CD8-positive, alpha-beta memory T cell (primary cell): ENCODE results near the gene RNF167. TPM values are rescaled to one million over a fixed set of nuclear protein-coding genes. Genes with fewer than 3 reads are reported as not detected.

Experiments
- CTCF ChIA-PET: fragments of 350-600 bp; sonication (Branson Sonifier 250); formaldehyde crosslinking; loops from one replicate; lab custom pipeline; 2021; ENCODE audit warnings: antibody characterized with exemption; lab: Charles Lee
- POLR2A ChIA-PET: fragments of 350-600 bp; sonication (Branson Sonifier 250); formaldehyde crosslinking; loops from one replicate; lab custom pipeline; 2021; ENCODE audit warnings: antibody characterized with exemption; lab: Charles Lee
- DNase-seq, 5 donors: peaks; one replicate each; pipeline versions ENCODE4 v3.0.0 to v3.0.0-alpha.2; 2020 to 2022; ENCODE audit warnings: mixed read lengths in 1 of 5
- H3K27ac ChIP-seq: one replicate; pipeline ENCODE4 v1.7.0; 2013; ENCODE audit warnings: low read depth, mild to moderate bottlenecking, low read length, moderate library complexity
- H3K27me3 ChIP-seq: 2 replicates; pipeline ENCODE4 v1.7.0; 2013; ENCODE audit warnings: low read length, mild to moderate bottlenecking; ENCODE audit not compliant: insufficient read depth, poor library complexity, severe bottlenecking
- H3K36me3 ChIP-seq: 2 replicates; pipeline ENCODE4 v1.7.0; 2013; ENCODE audit warnings: mild to moderate bottlenecking, low read length, moderate library complexity; ENCODE audit not compliant: insufficient read depth
- H3K4me1 ChIP-seq: 2 replicates; pipeline ENCODE4 v1.7.0; 2013; ENCODE audit warnings: mild to moderate bottlenecking, low read length, moderate library complexity; ENCODE audit not compliant: insufficient read depth
- H3K4me3 ChIP-seq: 2 replicates; pipeline ENCODE4 v1.7.0; 2013; ENCODE audit warnings: mild to moderate bottlenecking, low read length
- H3K9me3 ChIP-seq: 2 replicates; pipeline ENCODE4 v1.7.0; 2013; ENCODE audit warnings: mild to moderate bottlenecking, low read length
- H3K27ac Mint-ChIP-seq, 8 donors: one replicate each; pipeline ENCODE4 v1.8.0; 2020 to 2021; ENCODE audit warnings: mixed read lengths in 8 of 8, mild to moderate bottlenecking in 6 of 8, inconsistent platforms in 3 of 8, moderate library complexity in 3 of 8
- H3K27me3 Mint-ChIP-seq, 2 donors: one replicate each; pipeline ENCODE4 v1.8.0; 2020 to 2021; ENCODE audit warnings: mixed read lengths in 2 of 2, mild to moderate bottlenecking in 1 of 2, moderate library complexity in 1 of 2
- H3K36me3 Mint-ChIP-seq, 3 donors: one replicate each; pipeline ENCODE4 v1.8.0; 2020 to 2021; ENCODE audit warnings: mixed read lengths in 3 of 3, inconsistent platforms in 1 of 3, mild to moderate bottlenecking in 1 of 3
- H3K4me1 Mint-ChIP-seq, 3 donors: one replicate each; pipeline ENCODE4 v1.8.0; 2020 to 2021; ENCODE audit warnings: mixed read lengths in 3 of 3, inconsistent platforms in 1 of 3, mild to moderate bottlenecking in 1 of 3
- H3K4me3 Mint-ChIP-seq, 7 donors: one replicate each; pipeline ENCODE4 v1.8.0; 2020 to 2021; ENCODE audit warnings: mixed read lengths in 7 of 7, mild to moderate bottlenecking in 6 of 7, moderate library complexity in 4 of 7, inconsistent platforms in 2 of 7
- H3K9me3 Mint-ChIP-seq, 5 donors: one replicate each; pipeline ENCODE4 v1.8.0; 2020 to 2022; ENCODE audit warnings: mixed read lengths in 5 of 5, mild to moderate bottlenecking in 3 of 5, moderate library complexity in 2 of 5, inconsistent platforms in 1 of 5
- polyA plus RNA-seq: library from polyadenylated mRNA; unstranded; fragments of 300-500 nt; fragmentation: Illumina TruSeq; gene quantifications from one replicate; pipeline ENCODE4 v1.2.3, GENCODE V29; 2021
- total RNA-seq, 2 experiments: library from RNA; stranded (reverse); gene quantifications; one replicate each; pipeline ENCODE4 v1.2.3, GENCODE V29; 2021

The RNF167 gene
- total and polyA plus RNA-seq, 3 experiments from 2014 or later, result 69.0 to 192 (median 187) TPM

DNA sequence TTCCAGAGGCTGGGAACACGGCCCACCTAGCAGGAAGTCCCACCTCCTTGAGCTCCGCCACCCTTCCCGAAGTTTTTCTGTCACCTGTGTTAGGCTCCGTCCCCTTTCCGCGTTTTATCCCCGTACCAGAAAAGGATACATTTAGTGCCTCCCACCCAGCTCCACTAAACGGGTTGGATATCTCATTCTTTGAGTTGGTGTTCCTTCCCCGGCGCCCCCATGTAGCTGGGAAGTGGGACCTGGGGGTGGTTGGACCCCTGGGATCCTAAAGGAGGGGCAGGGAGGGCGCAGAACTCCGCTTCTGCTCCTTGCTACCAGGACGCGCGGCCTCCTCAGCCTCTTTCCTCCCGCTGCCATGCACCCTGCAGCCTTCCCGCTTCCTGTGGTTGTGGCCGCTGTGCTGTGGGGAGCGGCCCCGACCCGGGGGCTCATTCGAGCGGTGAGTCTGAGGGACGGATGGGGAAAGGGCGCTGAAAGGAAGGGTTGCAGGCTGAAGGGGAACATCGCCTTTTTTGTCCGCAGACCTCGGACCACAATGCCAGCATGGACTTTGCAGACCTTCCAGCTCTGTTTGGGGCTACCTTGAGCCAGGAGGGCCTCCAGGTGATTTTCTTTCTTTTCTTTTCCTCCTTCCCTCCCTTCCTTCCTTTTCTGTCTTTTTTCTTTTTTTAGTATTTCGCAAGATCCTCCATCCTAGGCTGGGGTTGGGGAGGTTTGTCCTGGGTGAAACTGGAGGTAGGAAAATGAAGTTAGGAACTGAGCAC, 669 bp downstream of the RNF167 start:
- H3K4me1 Mint-ChIP-seq, result peaks cover 63 to 84% (median 63%) of the 10 kb centered on the region in 3 donors
- Histone ChIP-seq H3K36me3 (peaks cover 30% of the 10 kb centered on the region), H3K4me1 (peaks cover 65% of the 10 kb centered on the region)

DNA sequence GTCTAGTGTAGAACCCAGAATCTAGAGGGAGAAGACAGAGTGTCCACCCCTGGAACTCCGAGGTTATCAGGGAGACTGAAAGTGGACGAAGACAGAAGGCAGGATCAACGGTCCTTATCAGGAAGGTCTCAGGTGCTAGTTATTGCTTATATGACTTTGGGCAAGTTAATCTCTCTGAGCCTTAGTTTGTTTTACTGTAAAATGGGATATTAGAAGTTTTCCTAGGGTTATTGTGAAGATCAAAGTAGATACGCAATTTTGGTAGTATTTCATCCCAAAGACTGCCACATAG, 1.2 kb downstream of the RNF167 start:
- Histone ChIP-seq H3K9me3 (no peaks in the 10 kb centered on the region), H3K36me3 (peaks cover 34% of the 10 kb centered on the region), H3K4me3 (peak overlapping the region; percentile 97), H3K27ac (peak overlapping the region; percentile 85), H3K27me3 (no peaks in the 10 kb centered on the region), H3K4me1 (peaks cover 70% of the 10 kb centered on the region)
- peaks cover 64 to 84% (median 68%) of the 10 kb centered on the region in 3 donors for H3K4me1 Mint-ChIP-seq
- no peaks in the 10 kb centered on the region for H3K9me3 Mint-ChIP-seq
- H3K27ac Mint-ChIP-seq, result peak overlapping the region; percentile 88 to 98 (median 95)
- CTCF ChIA-PET, result interaction anchor here (2.9 to 4.0 kb wide), 2 partner anchors 27 to 32 kb away, joined by 25 to 34 read pairs; partner anchors contain the start of gene SPAG7
- H3K27me3 Mint-ChIP-seq, result peaks cover 0 to 5% of the 10 kb centered on the region in 2 donors
- peaks cover 13 to 89% (median 28%) of the 10 kb centered on the region in 3 donors for H3K36me3 Mint-ChIP-seq
- DNase-seq, result no peak
- POLR2A ChIA-PET, result interaction anchor here (2.7 to 4.1 kb wide), 2 partner anchors 26 to 32 kb away, joined by 15 to 67 read pairs; partner anchors contain the start of gene SPAG7
- peak overlapping the region; percentile 86 to 97 (median 96) for H3K4me3 Mint-ChIP-seq

More for the DNA sequence above, 669 bp downstream of the RNF167 start:
- H3K27me3 ChIP-seq, result no peaks in the 10 kb centered on the region
- DNase-seq, result peak; percentile 29 to 70 (median 47)
- H3K9me3 ChIP-seq, result no peaks in the 10 kb centered on the region
- H3K9me3 Mint-ChIP-seq, result no peaks in the 10 kb centered on the region
- peaks cover 0 to 5% of the 10 kb centered on the region in 2 donors for H3K27me3 Mint-ChIP-seq
- H3K4me3 ChIP-seq, result peak overlapping the region; percentile 97
- H3K27ac ChIP-seq, result peak overlapping the region; percentile 85
- H3K27ac Mint-ChIP-seq, result peak overlapping the region; percentile 88 to 98 (median 95)
- ChIA-PET CTCF (interaction anchor here (0.8 to 4.0 kb wide), 11 partner anchors 8 to 79 kb away, joined by 3 to 34 read pairs (median 5); partner anchors contain the start of genes C17orf107, CHRNE, INCA1 and PFN1), POLR2A (interaction anchor here (0.6 to 4.1 kb wide), 13 partner anchors 8 to 798 kb away, joined by 3 to 67 read pairs (median 7); partner anchors contain the start of genes C17orf107, CAMTA2, CHRNE and CYB5D2)
- peak overlapping the region; percentile 86 to 97 (median 96) for H3K4me3 Mint-ChIP-seq
- H3K36me3 Mint-ChIP-seq, result peaks cover 13 to 88% (median 29%) of the 10 kb centered on the region in 3 donors

DNA sequence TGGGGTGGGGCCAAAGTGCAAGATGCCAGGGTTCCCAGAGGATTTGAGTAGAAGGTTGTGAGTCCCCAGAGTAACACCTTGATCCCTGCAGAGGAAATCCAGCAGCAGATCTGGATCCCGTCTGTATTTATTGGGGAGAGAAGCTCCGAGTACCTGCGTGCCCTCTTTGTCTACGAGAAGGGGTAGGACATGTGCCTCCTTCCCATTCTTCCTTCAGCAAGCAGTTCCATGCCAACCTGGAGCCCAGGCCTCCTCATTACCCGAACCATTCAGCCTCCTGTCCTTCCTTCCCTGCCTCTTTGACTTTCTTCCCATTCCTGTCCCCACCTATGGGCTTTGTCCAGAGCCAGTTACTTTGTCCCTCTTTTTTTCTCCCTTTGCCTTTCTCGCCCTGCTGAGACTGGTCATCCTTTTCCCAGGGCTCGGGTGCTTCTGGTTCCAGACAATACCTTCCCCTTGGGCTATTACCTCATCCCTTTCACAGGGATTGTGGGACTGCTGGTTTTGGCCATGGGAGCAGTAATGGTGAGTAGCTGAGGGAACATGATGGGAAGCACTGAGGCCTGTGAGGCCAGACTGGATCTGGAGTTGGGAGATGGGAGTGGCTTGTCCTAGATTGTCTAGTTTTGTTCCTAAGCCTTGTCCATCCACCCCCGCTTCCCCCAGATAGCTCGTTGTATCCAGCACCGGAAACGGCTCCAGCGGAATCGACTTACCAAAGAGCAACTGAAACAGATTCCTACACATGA, 2.9 kb downstream of the RNF167 start:
- peaks cover 13 to 86% (median 29%) of the 10 kb centered on the region in 3 donors for H3K36me3 Mint-ChIP-seq
- DNase-seq, result no peak
- peaks cover 0 to 6% of the 10 kb centered on the region in 2 donors for H3K27me3 Mint-ChIP-seq
- H3K27ac Mint-ChIP-seq, result peak overlapping the region; percentile 15 to 99 (median 78)
- Histone ChIP-seq H3K4me1 (peaks cover 75% of the 10 kb centered on the region), H3K27me3 (no peaks in the 10 kb centered on the region), H3K9me3 (no peaks in the 10 kb centered on the region), H3K36me3 (peaks cover 38% of the 10 kb centered on the region), H3K4me3 (peak overlapping the region; percentile 97), H3K27ac (no peak overlapping the region)
- H3K9me3 Mint-ChIP-seq, result no peaks in the 10 kb centered on the region
- POLR2A ChIA-PET, result interaction anchor here (0.6 to 0.8 kb wide), 2 partner anchors 8 to 20 kb away, joined by 3 to 7 read pairs; partner anchors contain the start of gene ENO3
- peak overlapping the region; percentile 86 to 97 (median 96) for H3K4me3 Mint-ChIP-seq
- peaks cover 68 to 83% (median 76%) of the 10 kb centered on the region in 3 donors for H3K4me1 Mint-ChIP-seq
- CTCF ChIA-PET, result interaction anchor here (0.9 to 1.1 kb wide), 2 partner anchors 24 to 38 kb away, joined by 3 read pairs; partner anchors contain the start of gene SPAG7

DNA sequence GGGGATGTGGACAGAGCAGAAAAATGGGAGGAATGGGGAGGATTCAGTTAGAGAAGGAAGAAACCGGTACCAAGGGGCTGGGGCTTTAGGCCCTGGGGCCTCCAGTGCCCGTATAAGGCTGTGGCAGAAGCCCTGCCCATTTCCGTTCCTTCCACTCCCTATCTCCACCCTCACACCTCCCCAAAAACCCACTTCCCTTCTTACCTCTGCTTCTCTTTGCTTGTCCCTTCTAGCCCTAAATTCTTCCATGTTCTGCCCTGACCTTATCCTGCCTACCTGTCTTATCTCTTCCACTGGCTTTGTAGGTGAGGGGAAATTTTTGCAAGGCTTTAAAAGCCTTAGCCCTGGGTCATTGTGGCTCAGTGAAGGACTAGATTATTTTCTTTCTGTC, 4.1 kb downstream of the RNF167 start:
- H3K4me3 ChIP-seq, result peak overlapping the region; percentile 51
- Mint-ChIP-seq H3K36me3 (peaks cover 13 to 78% (median 29%) of the 10 kb centered on the region in 3 donors), H3K27ac (peak overlapping the region; percentile 86 to 99 (median 96)), H3K27me3 (peaks cover 0 to 8% of the 10 kb centered on the region in 2 donors), H3K9me3 (no peaks in the 10 kb centered on the region), H3K4me1 (peaks cover 57 to 74% (median 69%) of the 10 kb centered on the region in 3 donors), H3K4me3 (peak overlapping the region; percentile 94 to 100 (median 97))
- POLR2A ChIA-PET, result interaction anchor here (0.6 to 0.8 kb wide), 2 partner anchors 23 to 43 kb away, joined by 3 read pairs; no protein-coding TSS in a partner anchor
- H3K36me3 ChIP-seq, result peaks cover 35% of the 10 kb centered on the region
- peak overlapping the region; percentile 65 for H3K27ac ChIP-seq
- peaks cover 64% of the 10 kb centered on the region for H3K4me1 ChIP-seq
- CTCF ChIA-PET, result interaction anchor here (1.1 to 3.3 kb wide), 3 partner anchors 23 to 35 kb away, joined by 3 to 17 read pairs (median 7); partner anchors contain the start of gene SPAG7
- DNase-seq, result peak; percentile 41 to 70 (median 62)
- no peaks in the 10 kb centered on the region for H3K9me3 ChIP-seq
- no peaks in the 10 kb centered on the region for H3K27me3 ChIP-seq

DNA sequence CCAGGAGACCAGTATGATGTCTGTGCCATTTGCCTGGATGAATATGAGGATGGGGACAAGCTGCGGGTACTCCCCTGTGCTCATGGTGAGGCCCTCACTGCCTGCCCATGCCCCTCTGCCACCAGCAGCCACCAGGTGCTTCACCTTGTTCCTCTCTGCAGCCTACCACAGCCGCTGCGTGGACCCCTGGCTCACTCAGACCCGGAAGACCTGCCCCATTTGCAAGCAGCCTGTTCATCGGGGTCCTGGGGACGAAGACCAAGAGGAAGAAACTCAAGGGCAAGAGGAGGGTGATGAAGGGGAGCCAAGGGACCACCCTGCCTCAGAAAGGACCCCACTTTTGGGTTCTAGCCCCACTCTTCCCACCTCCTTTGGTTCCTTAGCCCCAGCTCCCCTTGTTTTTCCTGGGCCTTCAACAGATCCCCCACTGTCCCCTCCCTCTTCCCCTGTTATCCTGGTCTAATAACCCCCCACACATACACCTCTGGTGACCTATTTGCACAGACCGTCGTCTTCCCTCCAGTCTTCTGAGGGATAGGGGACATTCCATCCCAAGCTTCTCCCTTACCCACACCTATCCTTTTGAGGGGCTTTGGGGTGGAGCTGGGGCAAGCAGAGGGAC, 4.6 kb downstream of the RNF167 start:
- Mint-ChIP-seq H3K36me3 (peaks cover 13 to 74% (median 29%) of the 10 kb centered on the region in 3 donors), H3K4me3 (peak overlapping the region; percentile 94 to 100 (median 97)), H3K27ac (peak overlapping the region; percentile 92 to 99 (median 96)), H3K27me3 (peaks cover 0 to 8% of the 10 kb centered on the region in 2 donors), H3K4me1 (peaks cover 55 to 71% (median 66%) of the 10 kb centered on the region in 3 donors), H3K9me3 (no peaks in the 10 kb centered on the region)
- Histone ChIP-seq H3K36me3 (peaks cover 35% of the 10 kb centered on the region), H3K27ac (peak overlapping the region; percentile 65), H3K27me3 (no peaks in the 10 kb centered on the region), H3K4me1 (peaks cover 62% of the 10 kb centered on the region), H3K4me3 (peak overlapping the region; percentile 51), H3K9me3 (no peaks in the 10 kb centered on the region)
- ChIA-PET POLR2A (interaction anchor here (0.7 to 11.7 kb wide), 3 partner anchors 22 to 105 kb away, joined by 3 to 187 read pairs (median 4); partner anchors contain the start of genes C17orf107 and SPAG7), CTCF (interaction anchor here (2.6 to 3.3 kb wide), 2 partner anchors 23 to 36 kb away, joined by 7 to 17 read pairs; partner anchors contain the start of gene SPAG7)
- no peak for DNase-seq

DNA sequence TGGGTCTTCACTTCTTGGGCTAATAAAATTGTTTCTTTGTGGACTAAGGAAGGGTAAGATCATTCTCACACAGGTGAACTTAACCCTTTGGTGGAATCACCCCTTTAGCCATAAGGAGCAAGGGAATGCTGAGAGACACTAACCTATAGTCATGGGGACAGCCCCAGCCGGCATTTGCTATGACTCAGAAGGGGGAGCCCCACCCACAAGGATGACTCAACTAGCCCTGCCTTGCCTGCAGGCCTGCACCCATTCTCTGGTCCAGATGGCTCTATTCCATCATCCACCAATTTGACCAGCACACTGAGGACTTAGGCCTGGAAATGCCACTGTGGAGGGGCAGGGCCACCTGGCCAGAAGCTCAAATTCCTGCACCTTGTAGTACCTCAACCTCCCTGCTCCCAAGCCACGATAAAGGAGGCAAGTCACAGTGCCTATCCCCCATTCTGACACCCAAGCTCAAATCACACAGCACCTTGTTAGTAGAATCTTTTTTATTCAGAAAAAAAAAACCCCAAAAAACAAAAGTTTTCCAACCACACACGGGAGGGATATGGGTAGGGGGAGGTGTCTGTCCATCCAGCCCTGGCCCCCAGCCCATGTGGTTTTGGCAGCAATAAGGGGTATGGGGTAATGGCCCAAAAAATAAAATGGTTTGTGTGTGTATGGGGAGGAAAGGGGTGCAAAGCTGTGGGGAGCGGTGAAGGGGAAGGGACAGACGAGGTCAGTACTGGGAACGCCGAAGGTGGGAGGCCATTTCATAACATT, 5.3 kb downstream of the RNF167 start:
- Histone ChIP-seq H3K4me3 (peak overlapping the region; percentile 51), H3K9me3 (no peaks in the 10 kb centered on the region), H3K27me3 (no peaks in the 10 kb centered on the region), H3K4me1 (peaks cover 64% of the 10 kb centered on the region), H3K27ac (peak overlapping the region; percentile 65), H3K36me3 (peaks cover 35% of the 10 kb centered on the region)
- Mint-ChIP-seq H3K27me3 (peaks cover 0 to 5% of the 10 kb centered on the region in 2 donors), H3K27ac (peak overlapping the region; percentile 92 to 99 (median 96)), H3K4me1 (peaks cover 58 to 70% (median 69%) of the 10 kb centered on the region in 3 donors), H3K9me3 (no peaks in the 10 kb centered on the region), H3K36me3 (peaks cover 13 to 70% (median 29%) of the 10 kb centered on the region in 3 donors), H3K4me3 (peak overlapping the region; percentile 94 to 100 (median 97))
- ChIA-PET CTCF (interaction anchor here (2.6 to 3.3 kb wide), 2 partner anchors 22 to 36 kb away, joined by 7 to 17 read pairs; partner anchors contain the start of gene SPAG7), POLR2A (interaction anchor here (0.7 to 11.7 kb wide), 3 partner anchors 22 to 104 kb away, joined by 3 to 187 read pairs (median 4); partner anchors contain the start of genes C17orf107 and SPAG7)
- peak; percentile 39 to 88 (median 60) for DNase-seq
